Activated CD4-positive, alpha-beta T cell treated with anti-CD3 and anti-CD28 coated beads, Interleukin-2, amount 50 U/mL, for 1 hour (primary cell): ENCODE measurements around the gene MYLK3.
"Not testable (repeated sequence)": the region's sequence is repeated elsewhere in the genome, so short reads cannot be mapped to it uniquely, and the experiment has no call there.

ENCODE experiments used
- DNase-seq: peaks from one replicate; pipeline ENCODE4 v3.0.0-alpha.2; 2020

MYLK3 gene

GRCh38 chr16:46747777-46748651 is at the start of gene MYLK3:
Gene MYLK3, minus strand, starts transcription at chr16:46748344. Its CDS starts 151 bp downstream, at chr16:46748193.
- DNase-seq = no peak

DNA sequence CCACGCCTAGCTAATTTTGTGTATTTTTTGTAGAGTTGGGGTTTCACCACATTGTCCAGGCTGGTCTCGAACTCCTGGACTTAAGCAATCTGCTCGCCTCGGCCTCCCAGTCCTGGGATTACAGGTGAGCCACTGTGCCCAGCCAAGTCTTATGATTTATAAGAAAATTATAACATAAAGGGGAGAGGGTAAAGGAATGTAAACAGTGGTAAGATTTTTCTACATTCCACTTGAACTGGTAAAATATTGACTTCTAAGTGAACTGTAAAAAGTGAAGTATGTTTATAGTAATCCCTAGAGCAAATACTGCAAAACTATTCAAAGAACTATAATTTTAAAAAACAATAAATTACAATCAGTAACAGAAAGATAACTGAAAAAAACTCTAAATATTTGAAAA is 49.4 kb upstream of the MYLK3 start:
- DNase-seq = no peak

DNA sequence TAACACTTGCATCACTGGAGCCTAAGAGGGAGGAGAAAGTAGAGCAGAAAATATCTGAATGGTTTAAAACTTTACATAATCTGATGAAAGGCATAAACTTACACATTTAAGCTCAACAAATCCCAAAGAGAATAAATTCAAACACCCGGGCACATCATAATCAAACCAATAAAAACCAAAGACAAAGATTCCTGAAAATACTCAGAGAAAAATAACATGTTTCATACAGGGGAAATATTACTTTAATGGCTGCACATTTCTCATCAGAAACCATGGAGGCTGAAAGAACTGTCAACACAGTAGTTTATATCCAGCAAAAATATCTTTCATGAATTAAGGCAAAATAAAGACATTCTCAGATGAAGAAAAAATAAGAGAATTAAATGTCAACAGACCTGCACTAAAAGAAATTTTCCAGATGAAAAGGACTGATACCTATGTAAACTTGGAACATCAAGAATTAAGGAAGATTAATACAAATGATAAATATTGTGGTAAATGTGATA is 48.7 kb upstream of the MYLK3 start:
- no peak for DNase-seq

GRCh38 chr16:46793841-46794240 is 45.7 kb upstream of the MYLK3 start:
- DNase-seq = no peak

GRCh38 chr16:46790599-46791270 is 42.6 kb upstream of the MYLK3 start:
- DNase-seq = no peak

- peak; percentile 73 for DNase-seq
Observed at GRCh38 chr16:46789499-46790414, 41.6 kb upstream of the MYLK3 start.

- DNase-seq = no peak
Observed at GRCh38 chr16:46788891-46789474, 40.8 kb upstream of the MYLK3 start.

GRCh38 chr16:46787909-46788308 is 39.8 kb upstream of the MYLK3 start:
- no peak for DNase-seq

DNA sequence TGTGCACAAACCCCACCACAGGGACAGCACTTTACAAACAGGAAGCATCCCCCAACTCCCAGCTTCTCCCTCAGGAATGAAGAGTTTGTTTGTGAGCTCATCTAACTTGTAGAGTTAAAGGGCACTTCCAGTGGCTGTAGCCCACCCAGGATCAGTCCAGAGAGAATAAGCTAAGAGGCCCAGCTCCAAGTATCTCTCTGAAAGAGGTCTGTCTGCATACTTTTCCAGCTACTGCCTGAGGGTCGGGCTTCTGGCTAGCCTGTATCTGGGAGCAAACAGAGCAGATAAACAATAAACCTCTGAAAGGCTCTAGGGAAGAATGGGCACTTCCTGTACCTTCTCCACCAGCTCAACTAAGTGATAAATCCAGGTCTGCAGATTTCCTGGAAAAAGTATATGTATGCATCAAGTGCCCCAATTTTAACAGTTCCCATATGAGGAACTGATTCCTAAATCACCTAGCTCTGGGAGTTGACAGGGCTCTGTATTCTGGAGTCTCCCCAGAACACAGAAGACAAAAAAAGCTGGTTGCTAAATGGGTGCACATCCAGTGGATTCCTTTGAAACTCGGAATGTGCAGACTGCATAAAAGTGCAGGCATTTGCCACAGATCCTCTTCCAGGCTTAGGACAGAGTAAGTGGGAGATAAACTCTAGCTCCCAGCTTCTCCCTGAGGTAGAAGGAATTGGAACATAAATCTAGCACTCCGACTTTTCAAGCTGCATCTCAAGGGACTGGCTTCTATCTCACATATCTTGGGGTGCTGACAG is 37.1 kb upstream of the MYLK3 start:
- no peak for DNase-seq

- not testable (repeated sequence) for DNase-seq
Observed at GRCh38 chr16:46784569-46784968, 36.4 kb upstream of the MYLK3 start.

DNA sequence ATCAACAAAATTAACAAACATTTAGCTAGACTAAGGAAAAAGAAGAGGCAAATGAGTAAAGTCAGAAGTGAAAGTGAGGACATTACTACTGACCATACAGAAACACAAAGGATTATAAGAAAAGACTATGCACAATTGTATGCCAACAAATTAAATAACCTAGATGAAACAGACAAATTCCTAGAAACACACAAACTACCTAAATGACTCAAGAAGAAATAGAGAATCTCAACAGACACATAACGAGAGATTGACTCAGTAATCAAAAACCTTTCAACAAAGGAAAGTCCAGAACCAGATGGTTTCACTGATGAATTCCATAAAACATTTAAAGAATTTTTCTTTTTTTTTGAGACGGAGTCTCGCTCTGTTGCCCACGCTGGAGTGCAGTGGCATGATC is 35.7 kb upstream of the MYLK3 start:
- no peak for DNase-seq

- DNase-seq = no peak
Observed at GRCh38 chr16:46782320-46782719, 34.2 kb upstream of the MYLK3 start.

DNA sequence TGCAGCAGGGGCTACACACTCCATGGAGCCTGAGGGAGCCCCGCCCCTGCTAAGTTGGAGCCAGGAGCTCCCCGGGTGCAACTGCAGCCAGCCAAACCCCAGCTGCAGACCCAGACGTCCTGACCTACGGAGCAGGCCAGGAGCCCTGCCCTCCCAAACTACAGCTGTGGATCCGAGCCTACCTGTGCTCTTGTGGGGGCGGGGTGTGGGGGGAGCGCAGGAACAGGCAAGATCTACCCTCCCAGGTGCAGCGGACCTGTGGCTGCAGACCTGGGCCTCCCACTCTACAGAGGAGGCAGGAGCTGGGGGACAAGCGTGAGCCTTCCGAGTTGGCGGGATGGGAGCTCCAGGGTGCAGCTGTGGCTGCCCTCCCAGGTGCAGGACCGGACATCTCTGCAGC is 29.7 kb upstream of the MYLK3 start:
- DNase-seq = no peak

- no peak for DNase-seq
Observed at GRCh38 chr16:46775214-46775613, 27.1 kb upstream of the MYLK3 start.

DNA sequence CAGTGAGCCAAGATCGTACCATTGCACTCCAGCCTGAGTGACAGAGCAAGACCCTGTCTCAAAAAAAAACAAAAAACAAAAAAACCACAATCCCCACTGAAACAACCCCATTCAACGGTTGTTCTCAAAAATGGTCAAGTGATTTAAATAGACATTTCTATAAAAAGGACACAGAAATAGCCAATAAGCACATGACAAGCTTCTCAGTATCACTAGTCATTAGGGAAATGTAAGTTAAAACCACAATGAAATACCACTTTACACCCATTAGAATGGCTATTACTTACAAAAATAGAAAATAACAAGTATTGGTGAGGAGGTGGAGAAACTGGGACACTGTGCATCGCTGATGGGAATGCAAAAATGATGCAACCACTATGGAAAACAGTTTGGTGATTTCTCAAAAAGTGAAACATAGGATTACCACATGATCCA is 26.6 kb upstream of the MYLK3 start:
- DNase-seq = no peak

- no peak for DNase-seq
Observed at GRCh38 chr16:46772463-46772862, 24.3 kb upstream of the MYLK3 start.

DNA sequence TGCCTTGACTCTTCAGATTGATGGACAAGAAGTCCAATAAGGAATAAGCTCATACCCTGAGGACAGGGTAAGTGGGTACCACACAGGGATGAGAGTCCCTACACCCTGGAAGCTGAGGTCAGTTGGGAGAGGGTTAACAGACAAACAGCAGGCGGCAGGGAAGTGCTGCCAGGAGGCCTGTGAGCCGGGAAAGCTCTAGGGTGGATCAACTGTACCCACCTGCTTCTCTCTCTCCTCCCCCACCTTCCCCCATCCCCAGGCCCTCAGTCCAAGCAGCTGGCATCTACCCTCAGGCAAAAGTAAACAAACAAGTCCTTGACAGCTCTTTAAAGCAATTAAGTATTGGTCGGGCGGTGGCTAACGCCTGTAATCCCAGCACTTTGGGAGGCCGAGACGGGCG is 20.7 kb upstream of the MYLK3 start:
- no peak for DNase-seq

GRCh38 chr16:46765050-46765449 is 16.9 kb upstream of the MYLK3 start:
- no peak for DNase-seq

DNA sequence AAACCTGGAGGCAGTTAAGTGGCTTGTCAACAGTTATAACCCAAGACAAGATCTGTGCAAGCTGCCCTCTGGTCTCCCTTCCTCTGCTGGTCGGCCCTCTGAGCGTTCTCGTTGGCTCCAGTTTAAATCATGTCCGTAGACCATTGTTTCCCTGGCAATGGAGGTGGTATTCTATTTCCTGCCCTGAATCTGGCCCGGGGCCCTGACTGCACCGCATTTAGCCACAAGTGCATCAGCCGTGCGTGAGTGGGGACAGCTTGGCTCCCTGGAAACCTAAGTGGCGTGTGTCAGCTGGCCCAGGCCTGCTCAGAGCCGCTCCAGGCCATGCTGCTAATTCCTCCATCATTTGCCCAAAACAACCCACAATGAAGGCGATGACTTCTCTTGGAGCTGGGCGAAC is 15.0 kb upstream of the MYLK3 start:
- DNase-seq = no peak

- DNase-seq = no peak
Observed at GRCh38 chr16:46762583-46762982, 14.4 kb upstream of the MYLK3 start.

GRCh38 chr16:46759309-46759708 is 11.2 kb upstream of the MYLK3 start:
- DNase-seq = no peak
